ENCODE data around the gene HMGN3. TPM values are rescaled to one million over a fixed set of nuclear protein-coding genes. Genes with fewer than 3 reads are reported as not detected.

The HMGN3 gene
- total RNA-seq, 1 donor from 2014 or later: 30.8 TPM

GRCh38 chr6:79246891-79247290, 12.4 kb upstream of the HMGN3 start:
- Mint-ChIP-seq H3K4me3 (ENCODE audit: unreplicated experiment) (no peak overlapping the region), H3K9me3 (ENCODE audit: low read depth) (peaks cover 3% of the 10 kb centered on the region), H3K27me3 (ENCODE audit: low read depth) (no peaks in the 10 kb centered on the region), H3K36me3 (ENCODE audit: low read depth) (peaks cover 4% of the 10 kb centered on the region), H3K4me1 (ENCODE audit: low read depth) (no peaks in the 10 kb centered on the region), H3K27ac (ENCODE audit: unreplicated experiment) (no peak overlapping the region)
- DNase-seq (ENCODE audit: low spot score): no peak
- no peak for TF ChIP-seq CTCF (IDR thresholded peaks at IDR 0.05)

GRCh38 chr6:79241228-79241627, 6.7 kb upstream of the HMGN3 start:
- H3K27ac Mint-ChIP-seq (ENCODE audit: unreplicated experiment): no peak overlapping the region
- no peaks in the 10 kb centered on the region for H3K27me3 Mint-ChIP-seq (ENCODE audit: low read depth)
- peaks cover 4% of the 10 kb centered on the region for H3K36me3 Mint-ChIP-seq (ENCODE audit: low read depth)
- TF ChIP-seq CTCF (IDR thresholded peaks at IDR 0.05): no peak
- no peak for DNase-seq (ENCODE audit: low spot score)
- H3K9me3 Mint-ChIP-seq (ENCODE audit: low read depth): peaks cover 3% of the 10 kb centered on the region
- no peaks in the 10 kb centered on the region for H3K4me1 Mint-ChIP-seq (ENCODE audit: low read depth)
- H3K4me3 Mint-ChIP-seq (ENCODE audit: unreplicated experiment): no peak overlapping the region

- no peak for DNase-seq (ENCODE audit: low spot score)
- Mint-ChIP-seq H3K27me3 (ENCODE audit: low read depth) (no peaks in the 10 kb centered on the region), H3K9me3 (ENCODE audit: low read depth) (peaks cover 3% of the 10 kb centered on the region), H3K4me1 (ENCODE audit: low read depth) (no peaks in the 10 kb centered on the region), H3K27ac (ENCODE audit: unreplicated experiment) (no peak overlapping the region), H3K4me3 (ENCODE audit: unreplicated experiment) (no peak overlapping the region), H3K36me3 (ENCODE audit: low read depth) (peaks cover 4% of the 10 kb centered on the region)
- no peak for TF ChIP-seq CTCF (IDR thresholded peaks at IDR 0.05)
Measured at GRCh38 chr6:79240509-79240908, 6.0 kb upstream of the HMGN3 start.

- H3K4me3 Mint-ChIP-seq (ENCODE audit: unreplicated experiment): no peak overlapping the region
- H3K27me3 Mint-ChIP-seq (ENCODE audit: low read depth): no peaks in the 10 kb centered on the region
- H3K36me3 Mint-ChIP-seq (ENCODE audit: low read depth): peaks cover 1% of the 10 kb centered on the region
- peaks cover 3% of the 10 kb centered on the region for H3K9me3 Mint-ChIP-seq (ENCODE audit: low read depth)
- DNase-seq (ENCODE audit: low spot score): no peak
- peaks cover 3% of the 10 kb centered on the region for H3K4me1 Mint-ChIP-seq (ENCODE audit: low read depth)
- H3K27ac Mint-ChIP-seq (ENCODE audit: unreplicated experiment): no peak overlapping the region
- TF ChIP-seq CTCF (IDR thresholded peaks at IDR 0.05): no peak
Measured at GRCh38 chr6:79239536-79240168, 5.2 kb upstream of the HMGN3 start.

GRCh38 chr6:79238919-79239318, 4.4 kb upstream of the HMGN3 start:
- H3K36me3 Mint-ChIP-seq (ENCODE audit: low read depth): peaks cover 1% of the 10 kb centered on the region
- no peak for DNase-seq (ENCODE audit: low spot score)
- no peaks in the 10 kb centered on the region for H3K27me3 Mint-ChIP-seq (ENCODE audit: low read depth)
- no peak overlapping the region for H3K27ac Mint-ChIP-seq (ENCODE audit: unreplicated experiment)
- peaks cover 4% of the 10 kb centered on the region for H3K4me1 Mint-ChIP-seq (ENCODE audit: low read depth)
- TF ChIP-seq CTCF (IDR thresholded peaks at IDR 0.05): no peak
- no peak overlapping the region for H3K4me3 Mint-ChIP-seq (ENCODE audit: unreplicated experiment)
- no peaks in the 10 kb centered on the region for H3K9me3 Mint-ChIP-seq (ENCODE audit: low read depth)

Measured in chondrocyte (in vitro differentiated cells).